Cardiac fibroblast (primary cell): ENCODE results near the gene DNTT.
A peak's percentile ranks its signal among the peaks of the same experiment; 100 is the strongest.

Experiments
- DNase-seq, 2 donors: peaks; one replicate each; pipeline versions ENCODE4 v3.0.0 to v3.0.0-alpha.2; 2010; ENCODE audit warnings: low read depth in 2 of 2
- H3K4me3 ChIP-seq, 2 donors: replicated peaks in 1 of 2; 1 replicate in 1 of 2; 2 replicates in 1 of 2; pipeline ENCODE4 v1.5.1; 2011; ENCODE audit warnings: low read depth in 2 of 2, low read length in 2 of 2, mild to moderate bottlenecking in 2 of 2, moderate library complexity in 1 of 2
- CTCF ChIP-seq: IDR thresholded peaks from one replicate; pipeline ENCODE4 v1.5.1; 2011; ENCODE audit warnings: low read depth, mild to moderate bottlenecking, low read length, inconsistent platforms

Gene DNTT

GRCh38 chr10:96370584-96371157 lies 66.4 kb downstream of the DNTT start:
- peak; percentile 46 to 50 for DNase-seq
- peak; percentile 67 for TF ChIP-seq CTCF
- H3K4me3 ChIP-seq = no peak overlapping the region

GRCh38 chr10:96371356-96371755 lies 67.1 kb downstream of the DNTT start:
- TF ChIP-seq CTCF = no peak
- no peak overlapping the region for H3K4me3 ChIP-seq
- no peak for DNase-seq

- no peak for TF ChIP-seq CTCF
- no peak overlapping the region for H3K4me3 ChIP-seq
- no peak for DNase-seq
Measured at GRCh38 chr10:96374004-96374403, 69.8 kb downstream of the DNTT start.

GRCh38 chr10:96374639-96374984 lies 70.4 kb downstream of the DNTT start:
- no peak for TF ChIP-seq CTCF

GRCh38 chr10:96374985-96375830 lies 71.0 kb downstream of the DNTT start:
- peak; percentile 98 for TF ChIP-seq CTCF
- H3K4me3 ChIP-seq = peak overlapping the region; percentile 34 to 35
- peak; percentile 87 to 89 for DNase-seq

More at GRCh38 chr10:96374639-96374984, 70.4 kb downstream of the DNTT start:
- no peak overlapping the region for H3K4me3 ChIP-seq
- no peak for DNase-seq

- no peak for TF ChIP-seq CTCF
- H3K4me3 ChIP-seq = no peak overlapping the region
- DNase-seq = no peak
Measured at GRCh38 chr10:96376483-96376882, 72.2 kb downstream of the DNTT start.
